ENCODE measurements around the gene ECE1. TPM values are rescaled to one million over a fixed set of nuclear protein-coding genes. Genes with fewer than 3 reads are reported as not detected.

ECE1 gene
- total RNA-seq, 4 donors from 2014 or later = 68.3 to 94.7 (median 69.9) TPM

DNA sequence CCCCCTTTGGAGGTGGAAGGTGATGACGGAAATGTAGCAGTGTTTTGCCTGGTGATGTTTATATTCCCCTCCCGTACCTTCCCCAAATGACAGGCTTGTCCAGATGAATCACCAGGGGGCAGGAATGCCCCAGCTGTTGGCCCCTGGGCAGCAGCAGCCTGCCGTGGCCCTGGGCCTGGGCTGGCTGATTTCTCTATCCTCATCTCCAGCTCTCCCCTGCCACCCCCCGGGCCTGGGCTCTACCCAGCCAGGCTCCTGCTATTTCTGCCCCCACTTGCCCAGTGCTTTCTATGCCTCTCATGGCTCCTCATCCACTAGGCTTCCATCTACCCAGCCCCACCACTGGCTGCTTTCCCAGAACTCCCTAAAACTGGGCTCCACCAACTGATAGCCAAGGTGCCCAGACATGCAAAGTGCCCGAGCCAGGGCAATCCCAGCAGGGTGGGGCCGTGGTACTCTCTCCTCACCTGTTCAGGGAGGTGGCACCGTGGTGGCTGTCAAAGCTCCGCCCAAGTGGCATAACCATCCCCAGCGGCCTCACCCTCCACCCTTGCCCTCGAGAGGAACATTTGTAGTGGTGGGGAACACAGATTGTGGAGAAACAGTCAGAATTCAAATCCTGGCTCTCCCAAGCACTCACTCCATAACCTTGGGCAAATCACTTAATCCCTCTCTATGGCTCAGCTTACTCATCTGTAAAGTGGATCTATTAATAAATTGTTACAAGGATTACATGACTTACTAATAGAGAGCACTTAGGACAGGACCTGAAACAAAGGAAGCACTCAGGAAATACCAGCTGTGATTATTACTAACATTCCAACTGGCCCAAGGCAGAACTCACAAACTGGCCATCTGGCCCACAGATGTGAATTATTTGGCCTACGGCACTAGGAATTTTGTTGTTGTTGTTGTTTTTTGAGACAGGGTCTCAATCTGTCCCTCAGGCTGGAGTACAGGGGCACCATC is 12.8 kb upstream of the ECE1 start:
- Histone ChIP-seq H3K4me3 (no peak overlapping the region), H3K36me3 (peaks cover 0 to 4% of the 10 kb centered on the region in 2 donors), H3K27me3 (no peaks in the 10 kb centered on the region), H3K27ac (peak overlapping the region in 2 of 4 donors; percentile 9 to 38), H3K9me3 (no peaks in the 10 kb centered on the region), H3K4me1 (peaks cover 0 to 81% (median 26%) of the 10 kb centered on the region in 3 donors)
- 54 to 70% methylated on average over 7 to 8 of the region's 11 CpGs for WGBS, 2 donors (ENCODE audit: low coverage in 1 of 2)
- TF ChIP-seq POLR2AphosphoS5 (IDR thresholded peaks at IDR 0.05) (peak; percentile 40), EP300 (IDR thresholded peaks at IDR 0.05) (no peak), POLR2A (IDR thresholded peaks at IDR 0.05) (no peak)
- TF ChIP-seq, protein P1, sequence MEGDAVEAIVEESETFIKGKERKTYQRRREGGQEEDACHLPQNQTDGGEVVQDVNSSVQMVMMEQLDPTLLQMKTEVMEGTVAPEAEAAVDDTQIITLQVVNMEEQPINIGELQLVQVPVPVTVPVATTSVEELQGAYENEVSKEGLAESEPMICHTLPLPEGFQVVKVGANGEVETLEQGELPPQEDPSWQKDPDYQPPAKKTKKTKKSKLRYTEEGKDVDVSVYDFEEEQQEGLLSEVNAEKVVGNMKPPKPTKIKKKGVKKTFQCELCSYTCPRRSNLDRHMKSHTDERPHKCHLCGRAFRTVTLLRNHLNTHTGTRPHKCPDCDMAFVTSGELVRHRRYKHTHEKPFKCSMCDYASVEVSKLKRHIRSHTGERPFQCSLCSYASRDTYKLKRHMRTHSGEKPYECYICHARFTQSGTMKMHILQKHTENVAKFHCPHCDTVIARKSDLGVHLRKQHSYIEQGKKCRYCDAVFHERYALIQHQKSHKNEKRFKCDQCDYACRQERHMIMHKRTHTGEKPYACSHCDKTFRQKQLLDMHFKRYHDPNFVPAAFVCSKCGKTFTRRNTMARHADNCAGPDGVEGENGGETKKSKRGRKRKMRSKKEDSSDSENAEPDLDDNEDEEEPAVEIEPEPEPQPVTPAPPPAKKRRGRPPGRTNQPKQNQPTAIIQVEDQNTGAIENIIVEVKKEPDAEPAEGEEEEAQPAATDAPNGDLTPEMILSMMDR (IDR thresholded peaks at IDR 0.05) = peak in 2 of 4 experiments; percentile 24 to 59
- peak; percentile 43 for ATAC-seq

DNA sequence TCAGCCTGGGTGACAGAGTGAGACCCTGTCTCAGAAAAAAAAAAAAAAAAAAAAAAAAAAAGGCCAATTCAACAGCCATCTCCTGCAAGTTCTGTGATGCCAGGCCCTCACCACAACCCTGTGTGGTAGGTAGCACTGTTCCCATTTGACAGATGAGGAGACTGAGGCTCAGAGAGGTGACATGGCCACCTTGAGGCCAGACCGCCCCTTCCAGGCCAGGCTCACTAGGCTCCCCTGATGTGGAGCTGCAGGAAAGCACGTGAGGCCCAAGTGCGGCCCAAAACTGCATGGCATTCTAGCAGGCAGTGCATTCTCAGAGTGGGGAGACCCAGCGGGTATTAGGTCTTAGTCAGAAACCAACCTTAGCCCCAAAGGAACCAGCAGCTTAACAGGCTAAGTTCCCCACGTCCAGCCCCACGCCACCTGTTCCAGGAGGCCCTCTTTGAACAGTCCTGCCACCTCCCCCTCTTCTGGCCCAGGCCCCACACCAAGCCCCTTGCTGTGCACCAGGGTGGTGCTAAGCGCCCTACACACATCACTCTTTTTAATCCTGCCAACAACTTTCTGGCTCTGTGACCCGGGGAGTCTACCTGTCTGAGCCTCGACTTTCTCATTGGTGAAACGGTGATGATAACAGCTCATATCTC is 11.7 kb upstream of the ECE1 start:
- Histone ChIP-seq H3K4me3 (no peak overlapping the region), H3K36me3 (peaks cover 0 to 4% of the 10 kb centered on the region in 2 donors), H3K27me3 (no peaks in the 10 kb centered on the region), H3K4me1 (peaks cover 0 to 73% (median 21%) of the 10 kb centered on the region in 3 donors), H3K9me3 (no peaks in the 10 kb centered on the region), H3K27ac (no peak overlapping the region)
- no peak for ATAC-seq
- no peak for TF ChIP-seq POLR2AphosphoS5 (IDR thresholded peaks at IDR 0.05)
- WGBS, 2 donors (ENCODE audit: low coverage in 1 of 2) = 82% methylated on average over 6 to 8 of the region's 10 CpGs

DNA sequence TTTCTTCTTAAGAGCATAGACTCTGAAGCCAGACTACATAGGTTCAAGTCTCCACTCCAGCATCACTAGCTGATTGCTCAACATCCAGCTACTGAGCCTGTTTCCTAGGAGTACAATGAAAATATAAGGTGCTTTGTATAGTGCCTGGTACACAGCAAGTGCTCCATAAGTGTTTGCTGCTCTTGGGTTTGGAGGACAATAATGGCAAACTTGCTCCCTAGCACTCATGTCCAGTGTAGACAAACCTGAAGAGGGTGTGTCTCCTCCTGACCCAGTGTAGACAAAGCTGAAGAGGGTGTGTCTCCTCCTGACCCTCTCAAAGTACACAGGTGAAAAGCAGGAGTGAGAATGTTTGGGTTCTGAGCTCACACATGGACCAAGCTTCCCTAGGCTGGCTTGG is 10.5 kb upstream of the ECE1 start:
- Histone ChIP-seq H3K36me3 (peaks cover 0 to 4% of the 10 kb centered on the region in 2 donors), H3K4me3 (no peak overlapping the region), H3K27me3 (no peaks in the 10 kb centered on the region), H3K27ac (no peak overlapping the region), H3K9me3 (no peaks in the 10 kb centered on the region), H3K4me1 (peaks cover 0 to 72% (median 20%) of the 10 kb centered on the region in 3 donors)
- ATAC-seq = no peak
- TF ChIP-seq POLR2A (IDR thresholded peaks at IDR 0.05) (no peak), EP300 (IDR thresholded peaks at IDR 0.05) (no peak), POLR2AphosphoS5 (IDR thresholded peaks at IDR 0.05) (no peak)
- TF ChIP-seq, protein P1 (IDR thresholded peaks at IDR 0.05) = no peak

DNA sequence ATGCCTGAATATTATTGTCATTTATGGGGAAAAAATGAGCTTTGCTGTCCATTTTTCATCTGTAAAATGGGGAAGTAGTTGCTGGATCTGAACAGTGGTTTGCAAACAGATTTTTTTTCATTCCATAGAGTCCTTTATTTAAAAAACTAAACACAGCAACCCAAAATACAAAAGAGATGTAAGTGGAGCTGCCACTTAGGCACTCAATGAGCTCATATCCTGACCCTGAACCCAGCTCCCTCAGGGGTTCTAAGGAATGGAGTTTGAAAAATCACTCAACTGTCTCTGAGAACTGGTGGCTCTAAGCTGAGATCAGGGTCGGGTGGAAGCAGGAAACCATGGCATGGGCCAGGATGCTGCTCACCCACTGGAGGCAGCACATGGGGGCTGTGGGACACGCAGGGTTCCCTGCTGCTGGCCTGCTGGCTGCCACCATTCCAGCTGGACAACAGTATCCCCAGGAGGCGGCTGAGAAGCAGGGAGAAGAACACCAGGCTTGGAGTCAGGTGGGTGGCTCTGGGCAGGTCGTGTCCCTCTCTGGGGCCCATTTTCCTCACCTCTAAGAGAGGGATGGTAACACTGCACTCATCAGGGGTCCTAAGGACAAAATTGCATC is 9.6 kb upstream of the ECE1 start:
- no peak overlapping the region for H3K4me3 ChIP-seq
- H3K27ac ChIP-seq = no peak overlapping the region
- H3K9me3 ChIP-seq = no peaks in the 10 kb centered on the region
- H3K36me3 ChIP-seq = peaks cover 0 to 4% of the 10 kb centered on the region in 2 donors
- no peak for ATAC-seq
- WGBS, 2 donors (ENCODE audit: low coverage in 1 of 2) = 72% methylated on average over 3 of the region's 4 CpGs; no CpG with 5 or more reads in 1 of the 2 donors
- H3K27me3 ChIP-seq = no peaks in the 10 kb centered on the region
- peaks cover 0 to 66% (median 12%) of the 10 kb centered on the region in 3 donors for H3K4me1 ChIP-seq
- no peak for TF ChIP-seq POLR2A (IDR thresholded peaks at IDR 0.05)
- TF ChIP-seq, protein P1 (IDR thresholded peaks at IDR 0.05) = no peak
- no peak for TF ChIP-seq POLR2AphosphoS5 (IDR thresholded peaks at IDR 0.05)
- TF ChIP-seq EP300 (IDR thresholded peaks at IDR 0.05) = no peak

DNA sequence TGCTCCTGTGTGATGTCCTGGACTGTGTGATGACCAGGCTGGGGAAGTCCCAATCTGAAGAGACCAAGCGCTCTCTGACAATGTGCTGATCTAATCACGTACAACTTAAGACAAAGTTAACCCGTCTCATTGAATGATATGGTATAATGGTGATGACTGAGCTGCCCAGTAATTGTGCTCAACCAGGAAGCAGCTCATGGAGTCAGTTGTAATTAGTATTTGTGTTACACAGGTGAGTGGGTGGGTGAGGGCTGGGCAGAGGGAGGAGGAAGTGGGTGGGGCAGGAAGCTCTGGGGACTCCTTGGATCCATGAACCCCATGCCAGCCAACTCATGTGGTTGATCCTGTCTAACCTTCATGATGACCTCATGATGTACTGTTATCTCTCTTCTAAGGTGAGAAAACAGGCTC is 8.7 kb upstream of the ECE1 start:
- Histone ChIP-seq H3K27ac (peak overlapping the region in 1 of 4 donors; percentile 2), H3K9me3 (no peaks in the 10 kb centered on the region), H3K27me3 (no peaks in the 10 kb centered on the region), H3K36me3 (peaks cover 0 to 4% of the 10 kb centered on the region in 2 donors), H3K4me3 (no peak overlapping the region), H3K4me1 (peaks cover 0 to 68% (median 12%) of the 10 kb centered on the region in 3 donors)
- 49% methylated on average over 3 of the region's 3 CpGs; no CpG with 5 or more reads in 1 of the 2 donors for WGBS, 2 donors (ENCODE audit: low coverage in 1 of 2)
- no peak for TF ChIP-seq POLR2A (IDR thresholded peaks at IDR 0.05)
- TF ChIP-seq, protein P1 (IDR thresholded peaks at IDR 0.05) = no peak
- TF ChIP-seq POLR2AphosphoS5 (IDR thresholded peaks at IDR 0.05) = no peak
- ATAC-seq = no peak
